Stimulated activated CD4-positive, alpha-beta T cell treated with anti-CD3 and anti-CD28 coated beads, Interleukin-15, amount 100 ng/mL, for 24 hours (primary cell): ENCODE data around the gene VCY.
"Not testable (repeated sequence)": the region's sequence is repeated elsewhere in the genome, so short reads cannot be mapped to it uniquely, and the experiment has no call there.

Experiments used
- DNase-seq: peaks from one replicate; pipeline ENCODE4 v3.0.0-alpha.2; 2020

Gene VCY

DNA sequence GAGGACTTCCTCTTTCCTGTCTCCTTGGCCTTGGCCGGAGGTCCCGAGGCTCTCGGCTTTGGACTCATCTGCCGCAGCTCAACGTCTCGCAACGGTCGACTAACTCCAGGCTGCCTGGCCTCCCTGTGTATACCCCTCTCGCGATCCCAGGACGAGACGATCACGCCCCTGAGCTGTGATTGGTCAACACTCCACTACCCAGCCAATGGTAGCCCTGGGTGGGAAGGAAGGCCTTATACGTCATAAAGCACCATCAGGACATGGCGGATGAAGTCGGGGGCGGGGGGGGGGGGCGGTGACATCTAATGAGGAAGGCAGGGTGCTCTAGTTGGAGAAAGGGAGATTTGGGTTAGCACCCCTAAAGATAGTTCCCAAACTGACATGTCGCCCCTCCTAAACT lies at the start of gene VCY:
TSS of gene VCY (minus strand) at position 101 of the 400 bp plus-strand sequence. CDS start at position 68, 33 bp downstream.
- DNase-seq = not testable (repeated sequence)

- DNase-seq = not testable (repeated sequence)
These were observed 44.1 kb upstream of the VCY start for GRCh38 chrY:14030395-14030794.

- DNase-seq = not testable (repeated sequence)
These were observed 25.6 kb upstream of the VCY start for GRCh38 chrY:14011916-14012315.

GRCh38 chrY:13942406-13942805 lies 43.9 kb downstream of the VCY start:
- not testable (repeated sequence) for DNase-seq
